SW480 (cell line): Measurements from ENCODE around the gene POTEF.
"Not testable (repeated sequence)": the region's sequence is repeated elsewhere in the genome, so short reads cannot be mapped to it uniquely, and the experiment has no call there.

Experiments used
- DNase-seq: peaks from one replicate; pipeline ENCODE4 v3.0.0-alpha.2; 2016; ENCODE audit warnings: low spot score

Gene POTEF

DNA sequence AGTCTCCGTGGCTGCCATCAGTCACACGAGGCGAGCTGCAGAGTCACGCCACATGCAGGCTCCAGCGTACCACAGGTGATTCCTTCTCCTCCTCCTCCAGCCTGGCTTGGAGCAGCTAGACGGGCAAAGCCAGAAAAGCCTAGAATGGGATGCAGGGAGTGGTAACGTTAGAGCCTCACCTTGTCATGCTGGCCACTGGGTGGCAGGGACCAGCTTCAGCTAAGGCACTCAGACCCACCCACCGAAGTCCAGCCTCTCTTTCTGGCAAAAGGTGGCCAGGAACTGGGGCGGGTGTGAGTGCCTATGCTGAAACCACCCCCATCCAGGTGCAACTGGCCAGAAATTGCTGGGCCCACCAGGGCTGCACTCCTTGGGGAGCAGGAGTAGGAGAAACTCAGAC lies 1.3 kb downstream of the POTEF start:
- not testable (repeated sequence) for DNase-seq

DNA sequence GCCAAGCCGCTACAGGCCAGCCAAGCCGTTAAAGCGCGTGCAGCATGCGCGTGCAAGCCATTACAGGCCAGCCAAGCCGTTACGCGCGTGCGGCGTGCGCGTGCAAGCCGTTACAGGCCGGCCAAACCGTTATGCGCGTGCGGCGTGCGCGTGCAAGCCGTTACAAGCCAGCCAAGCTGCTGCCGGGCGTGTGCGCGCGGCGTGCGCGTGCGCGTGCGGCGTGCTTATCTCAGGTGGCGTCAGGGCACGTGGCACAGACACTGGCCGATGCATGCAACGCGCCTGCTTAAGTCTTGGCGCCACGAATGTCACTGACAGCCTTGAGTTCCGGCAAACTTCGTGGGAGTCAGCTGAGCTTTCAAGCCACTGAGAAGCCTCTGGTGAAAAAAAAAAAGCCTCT lies 8.1 kb downstream of the POTEF start:
- DNase-seq = not testable (repeated sequence)

- DNase-seq = not testable (repeated sequence)
Measured at GRCh38 chr2:130102597-130103363, 26.2 kb downstream of the POTEF start.

DNA sequence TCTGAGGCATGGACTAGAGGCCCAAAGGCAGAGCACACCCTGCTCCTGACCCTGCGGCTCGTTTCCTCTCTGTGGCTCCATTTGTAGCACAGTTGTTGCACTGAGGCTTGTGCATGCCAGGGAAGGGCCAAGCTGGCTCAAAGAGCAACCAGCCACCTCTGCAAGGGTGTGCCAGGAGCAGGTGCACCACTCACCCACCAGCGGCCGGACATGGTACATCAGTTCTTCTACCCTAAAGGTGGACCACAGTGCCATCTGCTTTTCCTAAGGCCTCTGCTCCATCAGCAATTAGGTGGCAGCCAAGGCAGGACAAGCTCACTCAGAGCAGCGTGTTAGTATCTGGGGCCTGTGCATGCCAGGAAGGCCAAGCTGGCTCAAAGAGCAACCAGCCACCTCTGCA lies 66.4 kb downstream of the POTEF start:
- DNase-seq = not testable (repeated sequence)

DNA sequence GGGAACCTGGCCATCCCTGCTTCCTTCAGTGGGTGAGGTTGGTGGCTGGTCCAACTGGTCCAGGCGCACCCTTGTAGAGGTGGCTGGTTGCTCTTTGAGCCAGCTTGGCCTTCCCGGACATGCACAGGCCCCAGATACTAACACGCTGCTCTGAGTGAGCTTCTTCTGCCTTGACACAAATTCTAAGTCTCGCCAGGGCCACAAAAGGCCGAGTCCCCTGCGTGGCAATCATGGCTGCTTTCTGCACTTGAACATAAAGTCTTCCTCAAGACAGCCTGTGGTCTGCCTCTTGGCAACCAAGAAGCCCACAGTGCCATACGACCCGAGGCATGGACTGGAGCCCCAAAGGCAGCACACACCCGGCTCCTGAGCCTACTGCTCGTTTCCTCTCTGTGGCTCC lies 69.0 kb downstream of the POTEF start:
- DNase-seq = not testable (repeated sequence)

DNA sequence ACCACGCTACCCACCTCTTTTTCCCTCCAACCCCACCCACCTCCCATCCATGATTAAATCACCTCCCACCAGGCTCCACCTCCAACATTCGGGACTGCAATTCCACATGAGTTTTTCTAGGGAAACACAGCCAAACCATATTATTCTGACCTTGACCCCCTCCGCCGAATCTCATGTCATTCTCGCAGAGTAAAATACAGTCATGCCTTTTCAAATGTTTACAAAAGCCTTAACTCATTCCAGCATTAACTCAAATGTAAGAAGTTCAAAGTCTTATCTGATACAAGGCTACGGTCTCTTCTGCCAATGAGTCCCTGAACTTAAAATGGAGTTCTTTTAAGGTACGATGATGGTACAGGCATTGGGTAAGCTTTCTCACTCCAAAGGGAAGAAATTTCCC lies 72.7 kb downstream of the POTEF start:
- not testable (repeated sequence) for DNase-seq

DNA sequence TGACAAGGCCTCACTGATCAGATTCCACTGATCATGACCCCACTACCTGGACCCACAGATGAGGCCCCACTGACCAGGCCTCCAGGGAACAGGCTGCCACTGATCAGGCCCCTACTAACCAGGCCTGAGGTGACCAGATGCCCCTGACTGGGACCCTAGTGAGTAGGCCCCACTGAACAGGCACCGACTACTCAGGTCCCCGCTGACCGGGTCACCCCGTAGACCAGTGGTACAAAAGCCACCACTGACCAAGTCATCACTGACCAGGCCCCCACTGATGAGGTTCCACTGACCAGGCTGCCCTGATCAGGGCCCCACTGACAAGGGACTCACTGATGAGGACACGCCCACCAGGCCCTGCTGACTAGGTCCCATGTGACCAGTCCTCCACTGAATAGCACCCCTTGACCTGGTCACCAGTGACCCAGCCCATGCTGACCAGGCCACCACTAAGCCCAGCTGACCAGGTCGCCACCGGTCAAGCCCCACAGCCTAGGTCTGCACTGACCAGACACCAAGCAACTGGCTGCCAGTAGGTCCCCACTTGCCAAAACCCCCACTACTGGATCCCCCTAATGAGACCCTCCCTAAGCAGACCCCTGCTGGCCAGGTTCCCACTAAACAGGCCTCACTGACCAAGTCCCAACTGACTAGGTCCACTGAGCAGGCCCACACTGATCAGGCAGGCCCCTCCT lies 75.7 kb downstream of the POTEF start:
- not testable (repeated sequence) for DNase-seq

- DNase-seq = not testable (repeated sequence)
Measured at GRCh38 chr2:130052376-130052775, 76.6 kb downstream of the POTEF start.

DNA sequence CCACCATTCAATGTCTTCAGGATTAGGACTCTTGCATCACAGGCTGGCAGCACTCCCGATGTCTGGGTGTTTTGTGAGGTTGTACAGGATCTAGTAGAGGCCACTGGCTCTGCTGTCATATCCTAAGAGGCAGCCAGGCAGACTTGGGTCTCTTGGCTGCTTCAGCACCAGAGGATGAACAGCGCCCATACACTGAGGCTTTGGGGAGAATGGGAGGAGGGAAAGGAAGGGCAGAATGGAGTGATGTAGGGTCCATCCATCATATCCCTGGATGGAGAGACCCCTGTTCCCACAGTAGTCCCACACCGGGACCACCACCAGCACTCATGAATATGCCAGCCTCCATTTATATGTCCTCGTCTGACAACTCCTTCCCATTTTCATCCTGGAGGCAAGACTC lies 80.6 kb downstream of the POTEF start:
- DNase-seq = not testable (repeated sequence)

GRCh38 chr2:130038265-130038603 lies 90.8 kb downstream of the POTEF start:
- not testable (repeated sequence) for DNase-seq

DNA sequence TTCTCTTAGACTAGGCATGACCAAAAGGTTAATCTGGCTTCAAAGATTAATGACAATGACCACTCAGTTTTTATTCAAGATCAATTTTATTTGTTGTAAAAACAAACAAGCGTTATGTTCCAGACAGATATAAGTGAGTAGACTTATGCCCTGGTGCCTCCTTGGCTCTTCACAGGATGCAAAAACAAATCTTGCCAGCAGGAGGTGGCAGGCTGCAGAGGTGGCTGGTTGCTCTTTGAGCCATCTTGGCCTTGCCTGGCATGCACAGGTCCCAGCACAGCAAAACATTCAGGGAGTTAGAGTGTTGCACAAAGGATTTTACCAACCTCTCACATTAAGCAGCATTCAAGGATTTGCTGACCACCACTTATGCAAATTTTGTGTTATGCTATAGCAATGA lies 103.1 kb downstream of the POTEF start:
- not testable (repeated sequence) for DNase-seq
